SK-N-SH (cell line): ENCODE results near the gene DLEC1.

Experiments
- EP300 ChIP-seq, 2 experiments: IDR thresholded peaks; 2 replicates each; pipeline versions ENCODE4 v1.4.0 to v1.6.1; 2012; ENCODE audit warnings: borderline replicate concordance in 1 of 2, low read depth in 1 of 2, low read length in 1 of 2
- MXI1 ChIP-seq: IDR thresholded peaks from 2 replicates; pipeline ENCODE4 v1.6.1; 2012; ENCODE audit warnings: mild to moderate bottlenecking, low read depth, low read length, improper control_type of control experiment
- RFX5 ChIP-seq: IDR thresholded peaks from 2 replicates; pipeline ENCODE4 v1.6.1; 2012; ENCODE audit warnings: mild to moderate bottlenecking, improper control_type of control experiment, low read length
- TAF1 ChIP-seq: IDR thresholded peaks from 2 replicates; pipeline ENCODE4 v1.6.1; 2012; ENCODE audit warnings: low read depth, mild to moderate bottlenecking, low read length, moderate library complexity, borderline replicate concordance
- TCF12 ChIP-seq: IDR thresholded peaks from 2 replicates; pipeline ENCODE4 v1.4.0; 2012
- TF ChIP-seq, protein P1 (sequence below): fragments of 200-600 bp; sonication (generic); IDR thresholded peaks from 2 replicates; pipeline ENCODE4 v1.6.1; 2017; ENCODE audit warnings: antibody characterized with exemption, mild to moderate bottlenecking, moderate library complexity
- TF ChIP-seq, protein P2 (sequence below): IDR thresholded peaks from 2 replicates; pipeline ENCODE4 v1.4.0; 2012; ENCODE audit warnings: low read depth

DNA sequence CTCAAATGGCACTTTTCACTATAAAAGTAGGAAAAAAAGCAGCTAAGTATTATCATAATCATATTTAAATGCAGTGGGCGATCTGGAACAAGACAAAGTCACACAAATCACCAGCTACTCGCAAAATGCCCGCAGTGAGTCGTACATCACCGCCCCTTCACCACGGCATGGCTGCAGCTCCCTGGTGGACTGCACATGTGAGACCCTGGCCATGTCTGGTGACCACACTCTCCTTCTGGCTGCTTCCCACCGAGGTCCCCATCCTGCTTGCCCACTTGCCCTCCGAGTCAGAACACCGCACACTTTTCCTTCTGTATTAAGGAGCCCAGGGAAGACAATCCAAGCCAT is 59.3 kb downstream of the DLEC1 start:
- TF ChIP-seq TAF1 (no peak), MXI1 (no peak), EP300 (IDR thresholded peaks at IDR 0.05; ENCODE audit: borderline replicate concordance in 1 of 2, low read depth in 1 of 2, low read length in 1 of 2) (no peak), TCF12 (no peak), RFX5 (no peak)
- TF ChIP-seq, protein P1, sequence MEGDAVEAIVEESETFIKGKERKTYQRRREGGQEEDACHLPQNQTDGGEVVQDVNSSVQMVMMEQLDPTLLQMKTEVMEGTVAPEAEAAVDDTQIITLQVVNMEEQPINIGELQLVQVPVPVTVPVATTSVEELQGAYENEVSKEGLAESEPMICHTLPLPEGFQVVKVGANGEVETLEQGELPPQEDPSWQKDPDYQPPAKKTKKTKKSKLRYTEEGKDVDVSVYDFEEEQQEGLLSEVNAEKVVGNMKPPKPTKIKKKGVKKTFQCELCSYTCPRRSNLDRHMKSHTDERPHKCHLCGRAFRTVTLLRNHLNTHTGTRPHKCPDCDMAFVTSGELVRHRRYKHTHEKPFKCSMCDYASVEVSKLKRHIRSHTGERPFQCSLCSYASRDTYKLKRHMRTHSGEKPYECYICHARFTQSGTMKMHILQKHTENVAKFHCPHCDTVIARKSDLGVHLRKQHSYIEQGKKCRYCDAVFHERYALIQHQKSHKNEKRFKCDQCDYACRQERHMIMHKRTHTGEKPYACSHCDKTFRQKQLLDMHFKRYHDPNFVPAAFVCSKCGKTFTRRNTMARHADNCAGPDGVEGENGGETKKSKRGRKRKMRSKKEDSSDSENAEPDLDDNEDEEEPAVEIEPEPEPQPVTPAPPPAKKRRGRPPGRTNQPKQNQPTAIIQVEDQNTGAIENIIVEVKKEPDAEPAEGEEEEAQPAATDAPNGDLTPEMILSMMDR, result no peak
- TF ChIP-seq, protein P2, sequence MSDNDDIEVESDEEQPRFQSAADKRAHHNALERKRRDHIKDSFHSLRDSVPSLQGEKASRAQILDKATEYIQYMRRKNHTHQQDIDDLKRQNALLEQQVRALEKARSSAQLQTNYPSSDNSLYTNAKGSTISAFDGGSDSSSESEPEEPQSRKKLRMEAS, result no peak
